Choroid plexus epithelial cell (primary cell): ENCODE data around the gene PRKAG2.

Experiments
- DNase-seq: peaks from one replicate; pipeline ENCODE4 v3.0.0-alpha.2; 2010; ENCODE audit warnings: low read depth
- H3K4me3 ChIP-seq: 2 replicates; pipeline ENCODE4 v1.5.1; 2011; ENCODE audit warnings: low read depth, mild to moderate bottlenecking, control low read depth, low read length, moderate library complexity
- TF ChIP-seq, protein P1 (sequence below): conservative IDR thresholded peaks from 2 replicates; pipeline ENCODE4 v1.5.1; 2011; ENCODE audit warnings: low read depth, mild to moderate bottlenecking, control low read depth, inconsistent platforms, low read length, moderate library complexity

PRKAG2 gene

DNA sequence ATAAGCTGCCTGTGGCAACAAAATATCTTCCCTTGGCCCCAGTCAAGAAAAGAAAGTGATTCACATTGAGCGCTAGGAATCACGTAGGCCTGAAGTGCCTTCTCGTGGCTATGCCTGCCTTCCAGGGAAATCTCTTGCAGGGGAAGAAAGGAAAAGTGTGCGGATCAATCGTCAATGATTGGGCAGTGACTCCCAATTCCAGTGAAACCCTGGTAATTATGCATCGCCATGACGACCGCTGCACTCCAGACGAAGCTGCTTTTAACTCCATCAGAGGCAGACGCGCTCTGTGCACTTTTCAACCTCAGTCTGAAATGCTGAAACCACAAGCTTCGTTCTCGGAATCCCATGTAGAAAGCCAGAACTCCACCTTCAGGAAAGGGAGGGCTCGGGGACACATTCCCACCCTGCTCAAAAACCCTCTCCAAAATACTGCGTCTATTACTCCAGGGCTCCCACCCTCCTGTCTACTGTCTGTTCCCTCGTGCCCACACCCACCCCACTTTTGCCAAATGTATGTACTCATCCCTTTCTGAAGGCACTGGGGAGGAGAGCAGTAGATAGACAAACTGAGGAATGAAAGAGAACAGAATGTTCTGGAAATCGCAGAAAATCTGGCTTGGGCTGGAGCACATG is 24.2 kb upstream of the PRKAG2 start:
- TF ChIP-seq, protein P1, sequence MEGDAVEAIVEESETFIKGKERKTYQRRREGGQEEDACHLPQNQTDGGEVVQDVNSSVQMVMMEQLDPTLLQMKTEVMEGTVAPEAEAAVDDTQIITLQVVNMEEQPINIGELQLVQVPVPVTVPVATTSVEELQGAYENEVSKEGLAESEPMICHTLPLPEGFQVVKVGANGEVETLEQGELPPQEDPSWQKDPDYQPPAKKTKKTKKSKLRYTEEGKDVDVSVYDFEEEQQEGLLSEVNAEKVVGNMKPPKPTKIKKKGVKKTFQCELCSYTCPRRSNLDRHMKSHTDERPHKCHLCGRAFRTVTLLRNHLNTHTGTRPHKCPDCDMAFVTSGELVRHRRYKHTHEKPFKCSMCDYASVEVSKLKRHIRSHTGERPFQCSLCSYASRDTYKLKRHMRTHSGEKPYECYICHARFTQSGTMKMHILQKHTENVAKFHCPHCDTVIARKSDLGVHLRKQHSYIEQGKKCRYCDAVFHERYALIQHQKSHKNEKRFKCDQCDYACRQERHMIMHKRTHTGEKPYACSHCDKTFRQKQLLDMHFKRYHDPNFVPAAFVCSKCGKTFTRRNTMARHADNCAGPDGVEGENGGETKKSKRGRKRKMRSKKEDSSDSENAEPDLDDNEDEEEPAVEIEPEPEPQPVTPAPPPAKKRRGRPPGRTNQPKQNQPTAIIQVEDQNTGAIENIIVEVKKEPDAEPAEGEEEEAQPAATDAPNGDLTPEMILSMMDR, result no peak
- no peak overlapping the region for H3K4me3 ChIP-seq

DNA sequence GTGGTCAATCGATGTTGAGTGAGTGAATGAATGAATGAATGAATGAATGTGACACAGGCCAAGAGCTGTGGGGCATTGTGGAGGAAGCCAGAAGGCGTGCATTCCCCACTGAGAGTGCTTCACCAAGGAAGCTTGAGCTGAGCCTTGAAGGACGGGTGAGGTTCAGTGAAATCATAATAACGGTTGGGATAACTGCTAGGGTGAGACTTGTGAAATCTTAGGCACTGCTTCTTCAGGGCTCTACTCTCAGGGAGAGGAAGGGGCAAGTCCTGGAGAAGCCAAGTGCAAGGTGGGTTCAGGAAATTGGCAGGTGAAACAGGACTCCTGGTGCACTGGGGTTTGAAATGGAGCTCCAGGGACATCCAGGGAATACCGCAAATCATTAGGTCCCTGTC is 23.7 kb upstream of the PRKAG2 start:
- no peak overlapping the region for H3K4me3 ChIP-seq
- TF ChIP-seq, protein P1, result no peak
- no peak for DNase-seq

More for the DNA sequence above, 24.2 kb upstream of the PRKAG2 start:
- peak; percentile 17 for DNase-seq

DNA sequence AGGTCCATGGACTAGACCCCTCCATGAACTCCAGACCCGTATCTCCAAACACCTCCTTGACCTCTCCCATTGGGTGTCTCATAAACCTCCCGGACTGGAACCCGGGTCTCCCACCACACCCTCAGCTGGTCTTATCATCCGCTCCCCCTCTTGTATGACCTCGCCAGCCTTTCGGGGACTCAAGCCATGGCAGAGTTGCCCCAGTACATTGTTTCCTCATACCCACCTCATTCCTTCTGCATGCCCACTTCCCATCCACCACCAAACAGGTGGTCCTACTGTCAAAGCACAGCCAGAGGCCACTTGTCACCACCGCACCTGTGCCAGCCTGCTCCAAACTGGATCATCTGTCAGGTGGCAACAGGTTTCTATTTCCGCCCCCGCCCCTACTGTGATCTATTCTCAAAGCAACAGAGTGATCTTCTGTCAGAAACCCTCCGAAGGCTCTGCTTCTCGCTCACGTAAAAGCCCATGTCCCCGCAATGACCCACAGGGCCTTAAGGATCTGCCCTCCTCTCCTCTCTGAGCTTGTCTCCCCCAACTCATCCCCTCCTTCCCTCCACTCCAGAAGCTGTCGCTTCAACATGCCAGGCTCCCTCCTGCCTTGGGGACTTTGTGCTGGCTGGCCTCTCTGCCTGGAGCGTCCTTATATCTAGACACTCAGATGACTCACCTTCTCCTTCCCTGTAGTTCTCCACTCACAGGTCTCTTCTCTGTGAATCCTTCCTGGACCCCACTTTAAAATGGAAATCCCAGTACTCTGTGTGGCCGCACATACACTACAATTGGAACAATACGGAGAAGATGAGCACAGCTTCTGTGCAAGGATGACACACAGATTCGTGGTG is 22.8 kb upstream of the PRKAG2 start:
- DNase-seq, result no peak
- no peak overlapping the region for H3K4me3 ChIP-seq
- TF ChIP-seq, protein P1, result no peak

DNA sequence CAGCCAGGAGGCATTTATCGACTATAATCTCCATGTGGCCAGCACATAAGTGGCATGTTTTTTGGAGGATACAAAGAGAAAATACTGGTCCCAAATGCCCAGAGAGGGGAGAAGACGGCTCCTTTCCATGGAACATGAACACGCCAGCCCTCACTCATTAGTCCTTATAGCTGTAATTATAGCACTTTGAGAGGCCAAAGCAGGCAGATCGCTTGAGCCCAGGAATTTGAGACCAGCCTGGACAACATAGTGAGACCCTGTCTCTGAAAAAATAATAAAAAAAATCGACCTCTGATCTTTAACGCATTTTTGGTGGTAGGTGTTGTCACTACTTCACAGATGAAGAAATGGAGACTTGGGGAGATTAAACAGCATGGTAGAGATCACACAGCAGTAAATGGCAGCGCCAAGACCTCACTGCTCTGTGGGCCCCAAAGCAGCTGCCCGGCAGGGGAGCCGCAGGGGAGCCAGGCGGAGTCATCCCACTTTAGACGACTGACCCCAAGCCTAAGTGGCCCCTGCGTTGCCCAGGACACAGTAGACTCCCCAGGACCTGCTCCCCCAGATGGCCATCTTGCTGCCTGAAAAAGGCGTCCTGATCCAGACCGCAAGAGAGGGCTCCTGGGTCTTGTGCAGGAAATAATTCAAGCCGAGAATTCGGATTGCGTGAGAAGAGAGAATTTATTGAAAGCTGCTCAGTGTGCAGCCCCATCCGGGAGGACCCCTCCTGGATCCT is 21.2 kb upstream of the PRKAG2 start:
- DNase-seq, result no peak
- TF ChIP-seq, protein P1, result no peak
- H3K4me3 ChIP-seq, result no peak overlapping the region

DNA sequence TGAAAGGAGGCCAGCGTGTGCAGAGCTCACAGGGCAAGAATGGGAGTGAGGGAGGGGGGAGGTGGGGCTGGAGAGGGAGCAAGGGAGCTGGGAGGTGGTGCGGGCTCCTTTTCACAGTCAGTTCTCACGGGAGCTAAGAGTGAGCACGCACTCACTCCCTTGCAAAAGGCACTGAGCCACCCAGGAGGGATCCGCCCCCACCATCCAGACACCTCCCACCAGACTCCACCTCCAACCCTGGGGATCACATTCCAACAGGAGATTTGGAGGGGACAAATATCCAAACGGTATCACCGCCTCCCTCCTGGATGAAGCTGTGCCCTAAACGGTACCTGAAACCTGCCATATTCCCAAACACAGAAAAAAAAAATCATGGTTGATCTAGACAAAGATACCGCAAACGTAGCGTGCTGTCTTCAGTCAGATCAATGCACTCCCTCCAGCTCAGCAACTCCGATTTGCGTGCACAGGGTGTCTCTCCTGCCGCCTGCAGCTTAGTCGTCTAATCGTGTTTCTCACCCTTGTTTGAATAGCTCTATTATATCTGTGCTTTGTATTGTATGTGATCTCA is 20.3 kb upstream of the PRKAG2 start:
- no peak overlapping the region for H3K4me3 ChIP-seq
- no peak for DNase-seq
- TF ChIP-seq, protein P1, result no peak

DNA sequence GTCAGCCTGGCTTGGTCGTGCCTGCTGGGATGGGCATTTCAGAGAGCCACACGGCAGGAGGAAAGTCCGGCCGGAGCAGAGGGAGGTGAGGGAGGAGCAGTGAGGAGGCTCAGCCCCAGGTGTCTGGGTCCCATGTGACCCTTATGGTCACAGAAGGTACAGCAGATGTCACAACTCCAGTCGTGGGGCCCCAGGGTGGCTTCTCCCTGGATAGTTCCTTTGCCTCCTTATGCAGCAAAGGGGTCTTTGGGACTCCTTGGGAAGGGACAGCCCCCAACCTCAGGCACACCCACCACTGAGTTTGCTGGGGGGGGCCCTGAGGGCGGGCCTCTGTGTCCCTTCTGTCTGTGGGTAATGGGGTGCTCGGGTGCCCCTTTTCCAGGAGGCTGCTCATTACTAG is 19.6 kb upstream of the PRKAG2 start:
- TF ChIP-seq, protein P1, result no peak
- no peak overlapping the region for H3K4me3 ChIP-seq
- no peak for DNase-seq
